ENCODE measurements around the gene SZT2. TPM values are rescaled to one million over a fixed set of nuclear protein-coding genes. Genes with fewer than 3 reads are reported as not detected.

SZT2 gene
- total and polyA plus RNA-seq, 2 of the 4 experiments (the other 2 are of a cell fraction): 9.5 to 14.3 TPM

DNA sequence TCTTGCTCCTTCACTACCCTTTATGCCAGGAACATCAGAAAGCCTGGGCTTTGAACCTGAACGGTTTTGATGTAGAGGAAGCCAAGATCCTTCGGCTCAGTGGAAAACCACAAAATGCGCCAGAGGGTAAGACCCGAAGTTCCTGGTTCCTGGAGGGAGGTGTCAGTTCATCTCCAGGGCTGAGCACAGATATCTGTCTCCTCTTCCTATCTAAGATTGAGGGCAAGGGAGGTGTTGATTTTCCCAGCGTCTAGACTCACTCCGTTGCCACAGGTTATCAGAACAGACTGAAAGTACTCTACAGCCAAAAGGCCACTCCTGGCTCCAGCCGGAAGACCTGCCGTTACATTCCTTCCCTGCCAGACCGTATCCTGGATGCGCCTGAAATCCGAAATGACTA is 30.0 kb upstream of the SZT2 start:
- Histone ChIP-seq H3K4me1 (ENCODE audit: control insufficient read depth, insufficient read depth, low read length) (peaks cover 8% of the 10 kb centered on the region; the same call in 1 of the 2 replicates), H4K91ac (ENCODE audit: insufficient read depth, low read depth, low read length) (0 out of 2 replicates have a peak overlapping the region, but pooled peaks have one; percentile 31), H3K18ac (ENCODE audit: low read depth, low read length) (no peak overlapping the region), H3K9me3 (ENCODE audit: control insufficient read depth, insufficient read depth, low read length) (no peaks in the 10 kb centered on the region), H3K9me1 (ENCODE audit: insufficient read depth, low read length) (peaks cover 12% of the 10 kb centered on the region; the same call in 1 of the 2 replicates), H2AK5ac (ENCODE audit: low read depth, low read length) (no peak overlapping the region), H3K4ac (ENCODE audit: low read depth, low read length) (peak overlapping the region; percentile 24; the same call in 1 of the 2 replicates), H2BK15ac (ENCODE audit: low read depth, low read length) (no peak overlapping the region), H2AFZ (replicated peaks; ENCODE audit: low read length, poor library complexity) (no peak overlapping the region), H2BK20ac (ENCODE audit: low read depth, low read length) (no peak overlapping the region), H4K20me1 (ENCODE audit: insufficient read depth, low read length) (peaks cover 13% of the 10 kb centered on the region; the same call in 1 of the 2 replicates), H3K79me1 (ENCODE audit: low read depth in 1 of 2, low read length in 2 of 2) (peaks cover 5 to 45% of the 10 kb centered on the region in 2 experiments; a peak in 3 of 4 replicates), H4K8ac (ENCODE audit: low read depth in 2 of 2, low read length in 2 of 2) (no peak overlapping the region), H4K5ac (ENCODE audit: low read depth, low read length) (no peak overlapping the region), H3K4me2 (ENCODE audit: low read depth, low read length) (peak overlapping the region; percentile 74), H3K4me3 (ENCODE audit: insufficient read depth, low read depth, low read length) (peak overlapping the region; percentile 45; the same call in 1 of the 2 replicates), H2AK9ac (replicated peaks; ENCODE audit: low read depth, low read length, poor library complexity) (peak overlapping the region; percentile 60), H2BK120ac (ENCODE audit: low read depth, low read length) (no peak overlapping the region), H3K36me3 (ENCODE audit: control insufficient read depth, insufficient read depth, low read length) (peaks cover 38% of the 10 kb centered on the region), H3K9ac (ENCODE audit: low read depth, low read length) (peak overlapping the region; percentile 36; the same call in 1 of the 2 replicates), H3K56ac (ENCODE audit: extremely low read depth, insufficient read depth, low read length) (no peak overlapping the region), H3K14ac (replicated peaks; ENCODE audit: low read depth, low read length) (peak overlapping the region; percentile 44; the same call in 1 of the 2 replicates), H3K27me3 (ENCODE audit: control insufficient read depth, insufficient read depth, low read length) (no peaks in the 10 kb centered on the region), H2BK5ac (ENCODE audit: low read depth, low read length, poor library complexity, severe bottlenecking) (no peak overlapping the region), H3K23ac (ENCODE audit: low read depth, low read length) (no peak overlapping the region), H3K27ac (ENCODE audit: insufficient read depth, low read length) (peak overlapping the region; percentile 42; the same call in 1 of the 2 replicates)
- POLR2A ChIA-PET (ENCODE audit: unreplicated experiment): no interaction called here
- in situ Hi-C loops (cut with MboI; ENCODE audit: low sequenced_read_pairs): loop anchor here (10.0 kb wide), 1 partner anchor 125 kb away; no protein-coding TSS in a partner anchor
- dilution Hi-C loops (cut with HindIII; ENCODE audit: low sequenced_read_pairs, unreplicated experiment): no loop called here
- TF ChIP-seq RFX5 (IDR thresholded peaks at IDR 0.05; ENCODE audit: low read depth, low read length) (no peak), RCOR1 (IDR thresholded peaks at IDR 0.05; ENCODE audit: insufficient replicate concordance, low read length) (no peak), MAZ (IDR thresholded peaks at IDR 0.05; ENCODE audit: borderline replicate concordance, low read depth, low read length) (no peak), CHD1 (IDR thresholded peaks at IDR 0.05; ENCODE audit: low read depth, low read length) (no peak), POLR2A (IDR thresholded peaks at IDR 0.05; ENCODE audit: low read depth, low read length) (no peak), SMC3 (IDR thresholded peaks at IDR 0.05; ENCODE audit: low read depth, low read length) (no peak), MXI1 (IDR thresholded peaks at IDR 0.05; ENCODE audit: borderline replicate concordance, low read depth, low read length) (no peak), MAFK (IDR thresholded peaks at IDR 0.05; ENCODE audit: low read depth, low read length) (no peak), NFE2L2 (IDR thresholded peaks at IDR 0.05; ENCODE audit: low read depth, low read length) (no peak), FOS (IDR thresholded peaks at IDR 0.05; ENCODE audit: low read depth, low read length) (no peak), CEBPB (IDR thresholded peaks at IDR 0.05; ENCODE audit: low read depth, low read length) (no peak), RAD21 (IDR thresholded peaks at IDR 0.05; ENCODE audit: low read length) (no peak), BHLHE40 (IDR thresholded peaks at IDR 0.05; ENCODE audit: low read depth, low read length) (no peak)
- TF ChIP-seq, protein P1, sequence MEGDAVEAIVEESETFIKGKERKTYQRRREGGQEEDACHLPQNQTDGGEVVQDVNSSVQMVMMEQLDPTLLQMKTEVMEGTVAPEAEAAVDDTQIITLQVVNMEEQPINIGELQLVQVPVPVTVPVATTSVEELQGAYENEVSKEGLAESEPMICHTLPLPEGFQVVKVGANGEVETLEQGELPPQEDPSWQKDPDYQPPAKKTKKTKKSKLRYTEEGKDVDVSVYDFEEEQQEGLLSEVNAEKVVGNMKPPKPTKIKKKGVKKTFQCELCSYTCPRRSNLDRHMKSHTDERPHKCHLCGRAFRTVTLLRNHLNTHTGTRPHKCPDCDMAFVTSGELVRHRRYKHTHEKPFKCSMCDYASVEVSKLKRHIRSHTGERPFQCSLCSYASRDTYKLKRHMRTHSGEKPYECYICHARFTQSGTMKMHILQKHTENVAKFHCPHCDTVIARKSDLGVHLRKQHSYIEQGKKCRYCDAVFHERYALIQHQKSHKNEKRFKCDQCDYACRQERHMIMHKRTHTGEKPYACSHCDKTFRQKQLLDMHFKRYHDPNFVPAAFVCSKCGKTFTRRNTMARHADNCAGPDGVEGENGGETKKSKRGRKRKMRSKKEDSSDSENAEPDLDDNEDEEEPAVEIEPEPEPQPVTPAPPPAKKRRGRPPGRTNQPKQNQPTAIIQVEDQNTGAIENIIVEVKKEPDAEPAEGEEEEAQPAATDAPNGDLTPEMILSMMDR (conservative IDR thresholded peaks at IDR 0.05; ENCODE audit: low read depth, low read length): no peak
- TF ChIP-seq, protein P2, sequence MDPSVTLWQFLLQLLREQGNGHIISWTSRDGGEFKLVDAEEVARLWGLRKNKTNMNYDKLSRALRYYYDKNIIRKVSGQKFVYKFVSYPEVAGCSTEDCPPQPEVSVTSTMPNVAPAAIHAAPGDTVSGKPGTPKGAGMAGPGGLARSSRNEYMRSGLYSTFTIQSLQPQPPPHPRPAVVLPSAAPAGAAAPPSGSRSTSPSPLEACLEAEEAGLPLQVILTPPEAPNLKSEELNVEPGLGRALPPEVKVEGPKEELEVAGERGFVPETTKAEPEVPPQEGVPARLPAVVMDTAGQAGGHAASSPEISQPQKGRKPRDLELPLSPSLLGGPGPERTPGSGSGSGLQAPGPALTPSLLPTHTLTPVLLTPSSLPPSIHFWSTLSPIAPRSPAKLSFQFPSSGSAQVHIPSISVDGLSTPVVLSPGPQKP (IDR thresholded peaks at IDR 0.05; ENCODE audit: borderline replicate concordance, low read depth, low read length): no peak
- TF ChIP-seq, protein P3, sequence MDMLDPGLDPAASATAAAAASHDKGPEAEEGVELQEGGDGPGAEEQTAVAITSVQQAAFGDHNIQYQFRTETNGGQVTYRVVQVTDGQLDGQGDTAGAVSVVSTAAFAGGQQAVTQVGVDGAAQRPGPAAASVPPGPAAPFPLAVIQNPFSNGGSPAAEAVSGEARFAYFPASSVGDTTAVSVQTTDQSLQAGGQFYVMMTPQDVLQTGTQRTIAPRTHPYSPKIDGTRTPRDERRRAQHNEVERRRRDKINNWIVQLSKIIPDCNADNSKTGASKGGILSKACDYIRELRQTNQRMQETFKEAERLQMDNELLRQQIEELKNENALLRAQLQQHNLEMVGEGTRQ (IDR thresholded peaks at IDR 0.05; ENCODE audit: low read depth, low read length): no peak
- CTCF ChIA-PET: no interaction called here
- intact Hi-C loops (cut with micrococcal nuclease): no loop called here
- no peak for DNase-seq
- ATAC-seq (ENCODE audit: low read depth): no peak
- no CpG with 5 or more reads among the region's 11 CpGs for WGBS, 2 experiments (ENCODE audit: extremely low coverage in 2 of 2, insufficient read length in 1 of 2)
- BruUV-seq (replicated peaks): no TSS peak
